Superior temporal gyrus (tissue), 1 donor: Measurements from ENCODE around the gene CAMK1.

Source experiments
- DNase-seq: peaks from one replicate; pipeline ENCODE4 v3.0.0-alpha.2; 2016; ENCODE audit errors: extremely low spot score

The CAMK1 gene

DNA sequence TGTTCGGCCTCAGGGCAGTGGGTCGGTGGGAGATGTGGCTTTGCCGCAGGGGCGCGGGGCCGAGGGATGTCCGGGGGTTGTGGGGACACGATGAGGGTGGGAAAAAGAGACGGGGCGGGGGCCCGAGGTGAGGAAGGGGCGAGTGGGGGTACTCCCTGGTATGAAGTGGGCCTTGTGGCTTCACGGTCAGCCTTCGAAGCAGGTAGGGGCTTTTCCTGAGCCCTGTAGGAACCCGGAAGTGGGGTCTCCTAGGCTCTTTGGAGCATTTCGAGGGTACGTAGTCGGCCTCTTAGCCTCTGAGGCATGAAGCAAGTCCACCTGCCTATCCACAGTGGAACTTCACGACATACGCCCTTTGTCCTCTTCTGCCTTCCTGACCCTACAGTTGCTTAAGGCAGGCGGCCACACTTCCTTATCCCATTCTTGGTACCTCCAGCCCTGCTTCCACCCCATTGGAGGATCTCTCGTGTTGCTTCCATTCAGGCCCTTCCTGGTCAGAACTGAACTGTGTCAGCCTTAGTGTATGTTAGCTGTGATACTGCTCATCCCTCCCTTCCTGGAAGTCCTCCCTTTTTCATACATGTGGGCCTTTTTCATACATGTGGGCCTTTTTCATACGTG lies 23.5 kb upstream of the CAMK1 start:
- DNase-seq: peak; percentile 15

DNA sequence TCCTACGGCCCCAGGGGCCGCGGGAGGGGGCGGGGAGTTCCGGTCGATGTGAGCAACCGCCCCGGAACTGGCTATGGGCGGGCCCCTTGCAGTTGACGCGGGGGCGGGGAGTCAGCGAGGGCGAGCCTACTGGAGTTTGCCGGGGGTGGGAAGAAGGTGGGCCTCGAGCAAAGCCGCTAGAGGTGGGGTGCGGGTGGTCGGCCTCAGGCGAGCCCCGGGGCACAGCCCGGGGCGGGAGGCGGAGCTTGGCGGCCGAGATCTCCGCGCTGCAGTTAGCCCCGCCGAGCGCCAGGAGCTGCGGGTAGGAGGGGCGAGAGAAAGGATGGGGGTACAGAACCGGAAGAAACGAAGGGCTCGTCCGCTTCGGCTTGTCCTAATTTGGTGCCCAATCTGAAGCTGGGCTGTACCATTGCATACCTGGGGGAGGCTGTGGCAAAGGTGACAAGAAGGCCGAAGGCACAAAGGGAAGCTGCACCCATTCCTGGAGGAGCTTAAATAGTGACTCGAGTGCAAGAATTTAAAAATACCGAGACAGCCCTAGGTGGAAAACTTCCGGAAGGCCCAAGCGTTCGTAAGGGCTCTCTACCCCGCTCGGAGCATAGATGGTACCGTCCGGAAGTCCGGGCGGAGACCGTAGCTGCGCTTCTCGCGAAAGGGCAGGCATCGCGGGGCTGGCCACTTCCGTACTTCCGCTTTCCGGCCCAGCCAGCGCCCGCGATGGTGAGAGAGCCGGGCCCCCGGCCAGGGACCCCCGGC lies 22.8 kb upstream of the CAMK1 start, which contains the start of the genes ARPC4 and TADA3:
Gene ARPC4, plus strand, starts transcription at position 678 of the 756 bp plus-strand sequence. Its CDS starts 40 bp downstream, at position 718.
Gene TADA3, minus strand, starts transcription at position 69 of the 756 bp plus-strand sequence. CDS start 1,007 bp downstream, outside the sequence.
- DNase-seq: peak; percentile 96

DNA sequence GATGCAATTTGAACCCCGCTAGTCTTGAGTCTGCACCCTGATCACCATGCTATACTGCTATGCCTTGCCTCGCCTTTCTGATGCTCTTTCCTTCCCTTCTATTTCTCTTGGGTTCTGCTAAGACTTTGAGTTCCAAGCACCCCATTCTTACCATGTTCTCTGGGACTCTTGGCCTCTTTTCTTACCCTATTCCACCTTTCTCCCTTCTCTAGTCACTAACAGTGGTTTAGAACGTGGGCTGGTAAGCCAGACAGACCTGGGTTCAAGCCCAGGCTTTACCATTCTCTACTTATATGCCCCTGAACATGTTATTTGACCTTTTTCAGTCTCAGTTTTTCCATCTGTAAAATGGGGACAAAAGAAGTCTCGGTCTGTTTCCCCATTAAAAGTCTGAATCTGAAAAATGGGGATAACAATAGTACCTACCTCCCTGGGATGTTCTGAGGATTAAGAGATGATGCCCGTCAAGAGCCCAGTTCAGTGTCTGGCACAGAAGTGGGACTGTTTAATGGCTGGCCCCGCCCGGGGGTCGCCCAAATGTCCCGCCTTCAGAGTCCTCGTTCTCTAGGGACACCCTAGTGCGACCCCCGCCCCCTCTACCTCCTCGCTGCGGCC lies 22.1 kb upstream of the CAMK1 start:
- DNase-seq: no peak

DNA sequence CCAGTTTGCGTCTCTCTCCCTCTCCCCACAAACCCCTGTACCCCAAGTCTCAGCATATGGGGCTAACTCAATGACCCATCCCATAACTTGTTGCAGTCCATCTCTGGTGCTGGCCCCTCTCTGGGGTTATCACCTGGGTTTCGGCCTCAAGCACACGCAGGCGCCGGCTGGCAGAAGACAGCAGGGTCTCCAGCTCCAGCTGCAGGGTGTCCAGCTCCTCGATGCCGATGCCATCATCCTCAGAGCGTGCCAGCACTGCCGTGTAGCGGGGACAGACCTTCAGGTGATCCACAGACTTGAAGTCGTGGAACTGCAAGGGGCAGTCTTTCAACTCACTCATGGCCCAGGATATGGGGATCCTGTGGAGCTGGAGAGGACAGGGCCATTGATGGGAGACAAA lies 21.4 kb upstream of the CAMK1 start:
- DNase-seq: no peak

DNA sequence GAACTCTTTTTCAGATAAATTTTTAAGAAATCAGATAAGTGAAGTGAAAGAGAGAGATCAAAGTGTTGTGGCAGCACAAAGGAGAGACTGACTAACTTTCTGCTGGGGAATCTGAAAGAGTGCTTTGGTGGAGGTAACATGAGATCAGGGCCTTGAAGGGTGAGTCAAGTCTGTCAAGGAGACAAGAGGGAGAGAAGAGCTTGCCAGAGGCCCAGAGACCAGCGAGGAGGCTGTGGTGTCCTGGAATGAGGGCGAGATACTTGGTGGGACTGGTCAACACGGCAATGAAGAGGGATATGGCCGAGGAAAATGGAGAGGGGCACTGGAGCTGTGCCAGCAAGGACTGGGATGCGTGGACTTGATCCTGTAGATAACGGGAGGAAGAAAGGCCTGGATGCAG lies 18.0 kb upstream of the CAMK1 start:
- DNase-seq: no peak

DNA sequence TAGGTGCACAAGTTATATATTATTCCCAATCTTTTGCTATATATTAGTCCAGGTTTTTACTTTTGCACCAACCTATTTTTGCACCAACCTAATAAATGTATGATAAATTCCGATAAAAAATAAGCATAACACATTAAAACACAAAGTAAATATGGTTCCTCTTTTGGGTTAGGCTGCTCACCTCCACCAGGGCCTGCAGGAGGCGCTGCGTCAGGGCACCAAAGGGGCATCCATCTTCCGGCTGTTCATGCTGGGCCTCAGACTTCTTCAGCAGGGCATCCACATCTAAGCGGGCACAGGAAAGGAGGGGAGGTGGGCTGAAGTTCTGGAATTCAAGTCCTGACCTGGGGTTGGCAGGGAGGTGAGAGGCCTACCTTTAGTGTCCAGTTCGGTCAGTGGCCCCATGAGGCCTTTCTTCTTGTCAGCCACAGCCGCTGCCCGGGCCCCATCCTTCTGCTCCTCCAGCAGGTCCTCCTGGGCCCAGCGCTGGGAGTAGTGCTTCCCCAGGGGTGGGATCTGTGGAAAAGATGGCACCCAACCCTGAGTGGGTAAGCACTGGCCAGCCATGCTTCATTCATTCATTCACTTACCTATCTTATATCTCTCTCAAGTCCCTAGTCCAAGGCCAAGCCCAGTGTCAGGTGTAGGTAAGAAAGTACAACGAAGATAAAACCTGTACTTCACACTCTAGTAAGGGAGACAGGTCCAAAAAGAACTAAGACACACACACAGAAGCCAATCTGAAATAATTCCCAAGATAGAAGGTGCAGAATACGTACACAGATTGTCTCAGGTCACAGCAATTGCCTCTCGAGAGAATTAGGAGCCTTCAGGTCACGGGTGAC lies 17.3 kb upstream of the CAMK1 start:
- DNase-seq: no peak

DNA sequence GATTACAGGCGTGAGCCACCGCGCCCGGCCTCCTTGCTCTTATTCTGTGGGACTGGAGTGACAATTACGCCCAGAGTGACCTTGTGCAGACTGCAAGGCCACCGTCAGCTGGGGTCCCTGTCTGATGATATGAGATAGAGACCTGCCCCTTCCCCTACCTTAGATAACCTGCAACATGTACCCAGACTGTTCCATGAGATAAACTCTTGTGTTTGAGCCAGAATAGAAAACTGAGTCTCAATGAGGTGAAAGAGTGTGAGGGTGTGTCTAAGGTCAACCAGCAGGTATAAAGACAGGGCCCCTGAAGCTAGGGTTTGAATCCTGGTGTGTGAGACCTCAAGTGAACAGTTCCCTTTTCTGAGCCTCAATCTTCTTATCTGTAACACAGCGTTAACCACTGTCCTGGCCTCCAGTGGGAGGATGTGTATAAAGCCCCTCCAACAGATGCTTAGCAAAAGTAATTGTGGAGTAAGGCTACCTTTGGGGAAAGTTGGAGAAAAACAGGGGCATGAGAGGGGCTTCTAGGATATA lies 16.5 kb upstream of the CAMK1 start:
- no peak for DNase-seq

DNA sequence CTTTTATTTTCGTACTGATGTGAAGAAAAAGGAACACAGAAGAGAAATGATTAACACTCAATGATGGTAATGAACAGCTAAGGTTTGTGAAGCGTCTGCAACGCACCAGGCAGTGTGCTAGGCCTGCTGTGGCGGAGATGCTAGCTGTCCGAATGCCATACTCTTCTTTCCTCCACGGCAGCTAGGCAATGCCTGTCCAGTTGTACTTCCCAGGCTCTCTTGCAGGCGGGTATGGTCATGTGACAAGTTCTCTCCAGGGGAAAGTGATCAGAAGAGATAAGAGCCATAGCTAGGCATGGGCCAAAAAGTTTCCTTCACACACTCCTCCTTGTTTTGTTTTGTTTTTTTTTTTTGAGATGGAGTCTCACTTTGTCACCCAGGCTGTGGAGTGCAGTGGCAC lies 15.9 kb upstream of the CAMK1 start:
- DNase-seq: no peak

DNA sequence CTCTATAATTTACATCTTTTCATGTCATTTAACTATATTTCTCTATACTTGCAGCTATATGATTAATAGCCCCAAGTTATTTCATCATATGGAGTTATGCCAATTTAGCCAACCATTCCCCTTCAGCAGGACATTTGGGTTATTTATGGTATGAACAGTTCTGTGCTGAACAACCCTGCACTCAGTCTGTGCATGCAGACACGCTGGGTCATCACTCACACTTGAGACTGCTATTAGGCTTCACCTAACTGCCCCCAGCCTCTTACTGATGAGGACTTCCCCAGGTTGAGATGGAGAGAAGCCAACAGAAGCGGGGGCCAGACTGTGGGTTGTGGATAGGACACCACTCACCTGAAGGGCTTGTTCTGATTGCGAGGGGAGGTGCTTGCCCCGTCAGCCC lies 15.2 kb upstream of the CAMK1 start:
- DNase-seq: no peak

DNA sequence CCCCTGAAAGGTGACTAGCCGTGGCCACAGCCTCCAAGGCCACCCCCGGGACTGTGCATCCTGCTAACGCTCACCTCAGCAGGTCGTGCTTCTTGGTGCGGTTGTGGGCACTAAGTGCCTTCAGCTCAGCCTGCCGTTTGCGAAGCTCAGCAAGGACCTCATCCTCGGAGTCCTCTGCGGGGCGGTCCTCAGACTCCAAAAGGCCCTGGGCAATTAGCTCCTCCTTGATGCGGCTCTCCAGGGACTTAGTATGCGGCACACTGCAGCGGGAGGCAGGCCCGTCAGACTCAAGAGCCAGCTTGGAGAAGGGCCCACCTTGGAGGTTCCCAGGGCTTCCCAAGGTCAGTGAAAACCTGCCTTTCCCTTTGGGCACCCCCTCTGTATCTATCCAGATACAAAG lies 14.2 kb upstream of the CAMK1 start:
- no peak for DNase-seq

DNA sequence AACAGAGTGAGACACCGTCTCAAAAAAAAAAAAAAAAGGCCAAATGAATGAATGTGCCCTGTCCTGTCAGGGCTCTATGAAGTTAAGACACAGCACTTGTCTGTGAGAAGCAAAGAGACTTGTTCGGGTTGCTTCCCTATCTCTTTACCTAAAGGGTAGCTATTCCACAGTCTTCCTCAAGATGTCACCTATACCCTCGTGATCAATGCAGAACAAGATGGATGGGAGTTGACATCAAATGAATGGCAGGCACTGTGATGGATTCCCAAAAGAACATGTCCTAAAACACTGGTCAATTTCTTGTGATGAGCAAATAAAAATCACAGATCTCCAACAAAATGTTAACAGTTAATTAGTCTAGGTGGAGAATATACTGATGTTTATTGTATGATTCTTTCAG lies 13.0 kb upstream of the CAMK1 start:
- DNase-seq: no peak

DNA sequence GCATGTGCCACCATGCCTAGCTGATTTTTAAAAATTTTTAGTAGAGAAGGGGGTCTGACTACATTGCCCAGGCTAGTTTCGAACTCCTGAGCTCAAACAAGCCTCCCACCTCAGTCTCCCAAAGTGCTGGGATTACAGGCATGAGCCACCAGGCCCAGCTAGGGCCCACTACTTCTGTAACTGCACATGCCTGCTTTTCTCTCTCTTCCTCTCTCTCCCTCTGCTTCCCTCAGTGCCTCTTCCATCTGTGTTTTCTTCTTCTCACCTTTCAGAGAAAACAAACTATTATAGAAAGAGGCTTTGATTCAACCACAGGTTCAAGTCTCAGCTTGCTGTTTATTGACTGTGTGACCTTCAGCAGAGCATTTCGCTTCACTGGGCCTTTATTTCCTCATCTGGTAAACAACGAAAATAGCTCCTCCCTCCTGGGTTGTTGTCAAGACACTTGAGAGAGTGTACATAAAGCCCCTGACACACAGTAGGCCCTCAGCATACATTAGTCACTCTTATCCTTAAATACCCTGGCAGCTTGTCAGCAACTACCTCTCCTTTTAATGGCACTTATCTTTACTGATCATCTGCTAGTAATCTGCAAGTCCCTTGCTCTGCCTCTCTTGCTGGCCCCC lies 12.3 kb upstream of the CAMK1 start:
- DNase-seq: no peak

DNA sequence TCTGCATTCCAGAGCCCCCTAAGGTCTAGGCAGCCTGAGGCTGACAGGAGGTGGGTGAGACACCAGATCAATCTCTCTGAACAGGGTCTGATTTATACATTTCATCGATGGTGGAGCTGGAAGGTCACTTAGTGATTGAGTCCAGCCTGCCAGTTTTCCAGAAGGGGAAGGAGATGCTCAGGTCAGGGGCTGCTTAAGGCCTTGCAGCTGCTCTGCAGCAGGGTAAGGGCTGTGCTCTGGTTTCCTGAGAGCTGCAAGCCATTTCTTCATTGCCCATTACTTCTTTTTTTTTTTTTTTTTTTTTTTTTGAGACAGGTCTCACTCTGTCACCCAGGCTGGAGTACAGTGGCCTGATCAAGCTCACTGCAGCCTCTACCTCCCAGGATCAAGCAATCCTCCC lies 11.8 kb upstream of the CAMK1 start:
- no peak for DNase-seq

DNA sequence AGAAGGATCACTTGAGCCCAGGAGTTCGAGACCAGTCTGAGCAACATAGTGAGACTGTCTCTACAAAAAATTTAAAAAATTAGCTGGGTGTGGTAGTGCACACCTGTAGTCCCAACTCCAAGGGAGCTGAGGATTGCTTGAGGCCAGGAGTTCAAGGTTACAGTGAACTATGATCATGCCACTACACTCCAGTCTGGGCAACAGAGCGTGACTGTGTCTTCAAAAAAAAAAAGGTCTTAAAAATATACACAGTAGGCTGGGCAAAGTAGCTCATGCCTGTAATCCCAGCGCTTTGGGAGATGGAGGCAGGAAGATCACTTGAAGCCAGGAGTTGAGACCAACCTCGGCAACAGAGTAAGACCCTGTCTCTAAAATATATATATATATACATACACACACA lies 11.2 kb upstream of the CAMK1 start:
- no peak for DNase-seq

DNA sequence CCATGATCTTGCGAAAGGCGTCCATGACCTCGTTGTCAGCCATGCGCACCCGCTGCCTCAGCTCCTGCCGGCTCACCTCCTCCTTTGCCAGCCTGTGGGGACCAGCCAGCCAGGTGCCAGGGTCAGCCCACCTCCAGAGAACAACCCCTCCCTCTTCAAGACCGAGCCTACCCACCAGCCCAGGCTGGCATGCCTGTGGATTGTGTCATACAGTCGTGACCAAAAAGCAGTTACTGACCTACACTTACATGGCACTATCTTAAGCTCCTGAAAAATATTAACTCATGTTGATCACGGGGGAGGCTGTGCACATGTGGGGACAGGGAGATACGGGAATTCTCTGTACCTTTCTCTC lies 10.7 kb upstream of the CAMK1 start:
- DNase-seq: no peak

DNA sequence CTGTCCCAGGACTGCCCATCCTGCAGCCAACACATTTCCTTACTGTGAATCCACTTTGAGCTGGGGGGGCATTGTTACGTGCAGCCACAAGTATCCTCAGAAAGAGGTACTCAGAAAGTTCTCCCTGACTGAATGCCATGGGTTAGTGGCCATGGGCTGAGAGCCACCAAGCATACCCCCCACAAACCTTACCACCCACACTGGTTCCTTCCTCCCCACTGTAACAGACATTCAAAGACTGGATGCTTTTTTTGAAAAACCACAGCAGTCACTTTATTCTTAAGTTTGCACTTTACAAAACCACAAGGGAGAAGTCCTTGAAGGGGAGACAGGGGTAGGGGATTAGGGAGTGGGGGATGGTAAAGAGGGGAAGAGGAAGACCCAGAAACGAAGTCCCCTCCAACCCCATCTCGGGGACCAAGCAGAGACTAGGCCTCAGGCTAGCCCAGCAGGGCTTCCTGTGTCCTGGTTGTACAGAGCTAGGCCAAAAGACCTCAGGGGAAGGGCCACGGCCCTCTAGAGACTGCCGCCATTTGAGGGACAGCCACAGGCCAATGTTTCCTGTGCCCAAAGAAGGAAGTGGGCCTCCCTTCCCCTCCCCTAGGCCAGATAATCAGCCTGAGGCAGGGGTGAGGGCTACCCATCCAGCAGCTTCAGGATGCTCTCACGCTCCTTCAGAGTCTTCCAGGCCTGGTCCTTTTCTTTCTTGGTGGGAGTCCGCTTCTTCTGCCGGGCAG lies 10.1 kb upstream of the CAMK1 start:
- DNase-seq: no peak

DNA sequence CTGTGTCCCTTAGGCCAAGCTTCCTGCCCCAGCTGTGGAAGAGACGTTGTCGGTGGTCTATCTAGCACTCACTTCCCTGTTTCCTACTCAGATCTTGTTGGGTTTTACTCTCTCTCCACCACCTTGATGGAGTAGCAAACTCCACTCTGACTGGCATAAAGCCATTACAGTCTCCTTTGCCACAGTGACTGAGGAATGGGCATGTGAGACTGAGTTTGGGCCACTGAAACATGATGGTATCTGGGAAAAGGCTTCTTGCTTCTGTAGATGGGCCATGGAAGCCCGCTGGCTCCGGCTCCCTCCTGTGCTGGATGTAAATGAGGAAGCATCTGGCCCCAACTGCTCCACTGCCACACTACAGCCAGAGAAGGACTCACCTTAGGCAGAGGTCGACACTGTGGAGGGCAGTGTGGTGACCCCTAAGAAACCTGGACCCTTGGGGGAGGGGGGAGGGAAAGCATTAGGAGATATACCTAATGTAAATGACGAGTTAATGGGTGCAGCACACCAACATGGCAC lies 9.4 kb upstream of the CAMK1 start:
- DNase-seq: no peak

DNA sequence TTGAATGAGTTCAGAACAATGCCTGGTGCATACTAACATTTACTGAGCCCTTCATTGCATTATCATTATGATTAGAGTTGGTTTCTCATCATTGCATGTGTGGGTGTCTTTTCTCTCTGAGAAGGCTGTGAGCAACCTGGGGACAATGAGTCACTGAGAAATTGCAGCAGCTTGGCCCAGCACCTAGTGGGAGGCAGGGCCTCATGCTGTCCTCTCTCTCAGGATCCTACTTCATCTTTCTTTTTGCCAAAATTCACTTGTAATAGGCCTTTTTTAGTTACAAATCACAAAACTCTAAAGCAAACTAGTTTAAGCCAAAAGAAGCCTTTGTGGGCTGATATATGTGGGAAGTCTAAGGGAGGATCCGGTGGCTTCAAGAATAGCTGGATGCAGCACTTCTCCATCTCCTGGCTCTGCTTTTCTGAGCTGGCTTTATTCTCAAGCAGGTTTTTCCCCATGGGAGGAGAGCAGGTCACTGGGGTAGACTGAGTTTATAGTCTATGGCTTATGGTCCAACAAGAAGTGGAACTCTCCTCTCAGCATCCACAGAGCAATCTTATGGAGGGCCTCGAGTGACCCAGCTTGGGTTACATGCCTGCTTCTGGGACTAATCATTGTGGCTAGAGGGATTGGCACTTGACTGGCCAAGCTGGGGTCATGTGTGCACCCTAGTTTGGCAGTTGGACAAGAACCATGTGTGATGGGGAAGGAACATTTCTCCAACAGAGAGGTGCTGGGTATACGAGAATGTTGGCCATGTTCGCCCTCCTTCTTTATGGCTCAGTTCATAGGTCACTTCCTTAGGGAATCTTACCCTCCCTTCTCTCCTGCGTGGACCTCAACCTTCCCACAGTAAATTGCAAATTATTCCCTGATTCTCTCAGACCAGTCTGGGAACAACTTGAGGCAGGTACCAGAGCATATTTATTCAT lies 8.7 kb upstream of the CAMK1 start:
- DNase-seq: peak; percentile 68

DNA sequence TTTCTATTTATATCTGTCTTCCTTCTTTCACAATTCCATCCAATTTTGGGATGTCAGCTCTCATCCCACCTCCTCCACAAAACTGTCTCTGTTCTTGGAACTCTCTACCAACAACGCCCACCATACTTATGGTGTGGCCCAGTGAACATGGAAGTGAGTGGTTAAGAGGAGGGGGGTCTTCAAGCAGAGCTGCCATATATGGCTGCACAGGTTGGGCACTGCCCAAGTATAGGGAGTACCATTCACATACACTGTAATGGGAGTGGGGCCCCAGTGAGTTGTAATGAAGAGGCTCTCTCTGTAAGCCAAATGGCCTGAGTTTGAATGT lies 7.9 kb upstream of the CAMK1 start:
- peak; percentile 73 for DNase-seq
